ENCODE results near the gene ZNF316. TPM values are rescaled to one million over a fixed set of nuclear protein-coding genes. Genes with fewer than 3 reads are reported as not detected.

The ZNF316 gene
- total RNA-seq, 2 experiments from 2014 or later: 17.7 to 18.8 TPM

- DNase-seq: no peak
- ChIA-PET CTCF (interaction anchor here (1.2 kb wide), 1 partner anchor 105 kb away, joined by 3 read pairs; no protein-coding TSS in a partner anchor), POLR2A (interaction anchor here (0.6 to 1.4 kb wide), 3 partner anchors 15 to 31 kb away, joined by 3 read pairs; partner anchors contain the start of genes INTS15 and ZNF316)
- no peaks in the 10 kb centered on the region for H3K9me3 Mint-ChIP-seq
- TF ChIP-seq, protein P1, sequence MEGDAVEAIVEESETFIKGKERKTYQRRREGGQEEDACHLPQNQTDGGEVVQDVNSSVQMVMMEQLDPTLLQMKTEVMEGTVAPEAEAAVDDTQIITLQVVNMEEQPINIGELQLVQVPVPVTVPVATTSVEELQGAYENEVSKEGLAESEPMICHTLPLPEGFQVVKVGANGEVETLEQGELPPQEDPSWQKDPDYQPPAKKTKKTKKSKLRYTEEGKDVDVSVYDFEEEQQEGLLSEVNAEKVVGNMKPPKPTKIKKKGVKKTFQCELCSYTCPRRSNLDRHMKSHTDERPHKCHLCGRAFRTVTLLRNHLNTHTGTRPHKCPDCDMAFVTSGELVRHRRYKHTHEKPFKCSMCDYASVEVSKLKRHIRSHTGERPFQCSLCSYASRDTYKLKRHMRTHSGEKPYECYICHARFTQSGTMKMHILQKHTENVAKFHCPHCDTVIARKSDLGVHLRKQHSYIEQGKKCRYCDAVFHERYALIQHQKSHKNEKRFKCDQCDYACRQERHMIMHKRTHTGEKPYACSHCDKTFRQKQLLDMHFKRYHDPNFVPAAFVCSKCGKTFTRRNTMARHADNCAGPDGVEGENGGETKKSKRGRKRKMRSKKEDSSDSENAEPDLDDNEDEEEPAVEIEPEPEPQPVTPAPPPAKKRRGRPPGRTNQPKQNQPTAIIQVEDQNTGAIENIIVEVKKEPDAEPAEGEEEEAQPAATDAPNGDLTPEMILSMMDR (IDR thresholded peaks at IDR 0.05): no peak
- no peak overlapping the region for H3K4me3 Mint-ChIP-seq
- no peak overlapping the region for H3K27ac Mint-ChIP-seq
- H3K27me3 Mint-ChIP-seq: no peaks in the 10 kb centered on the region
- H3K36me3 Mint-ChIP-seq (ENCODE audit: low read depth): peaks cover 12% of the 10 kb centered on the region
- peaks cover 39% of the 10 kb centered on the region for H3K4me1 Mint-ChIP-seq (ENCODE audit: low read depth)
- no peak for ATAC-seq
- intact Hi-C loops (cut with micrococcal nuclease): no loop called here
These were observed 15.7 kb upstream of the ZNF316 start for GRCh38 chr7:6621195-6622133.

- H3K4me1 Mint-ChIP-seq (ENCODE audit: low read depth): peaks cover 39% of the 10 kb centered on the region
- ATAC-seq (no peak), DNase-seq (no peak)
- TF ChIP-seq, protein P1 (IDR thresholded peaks at IDR 0.05): no peak
- CTCF ChIA-PET: interaction anchor here (1.2 kb wide), 1 partner anchor 106 kb away, joined by 3 read pairs; no protein-coding TSS in a partner anchor
- no peaks in the 10 kb centered on the region for H3K27me3 Mint-ChIP-seq
- no peak overlapping the region for H3K27ac Mint-ChIP-seq
- peaks cover 12% of the 10 kb centered on the region for H3K36me3 Mint-ChIP-seq (ENCODE audit: low read depth)
- H3K9me3 Mint-ChIP-seq: no peaks in the 10 kb centered on the region
- POLR2A ChIA-PET: interaction anchor here (0.6 to 1.4 kb wide), 3 partner anchors 15 to 32 kb away, joined by 3 read pairs; partner anchors contain the start of genes INTS15 and ZNF316
- intact Hi-C loops (cut with micrococcal nuclease): no loop called here
- no peak overlapping the region for H3K4me3 Mint-ChIP-seq
These were observed 14.9 kb upstream of the ZNF316 start for GRCh38 chr7:6622134-6622710.

DNA sequence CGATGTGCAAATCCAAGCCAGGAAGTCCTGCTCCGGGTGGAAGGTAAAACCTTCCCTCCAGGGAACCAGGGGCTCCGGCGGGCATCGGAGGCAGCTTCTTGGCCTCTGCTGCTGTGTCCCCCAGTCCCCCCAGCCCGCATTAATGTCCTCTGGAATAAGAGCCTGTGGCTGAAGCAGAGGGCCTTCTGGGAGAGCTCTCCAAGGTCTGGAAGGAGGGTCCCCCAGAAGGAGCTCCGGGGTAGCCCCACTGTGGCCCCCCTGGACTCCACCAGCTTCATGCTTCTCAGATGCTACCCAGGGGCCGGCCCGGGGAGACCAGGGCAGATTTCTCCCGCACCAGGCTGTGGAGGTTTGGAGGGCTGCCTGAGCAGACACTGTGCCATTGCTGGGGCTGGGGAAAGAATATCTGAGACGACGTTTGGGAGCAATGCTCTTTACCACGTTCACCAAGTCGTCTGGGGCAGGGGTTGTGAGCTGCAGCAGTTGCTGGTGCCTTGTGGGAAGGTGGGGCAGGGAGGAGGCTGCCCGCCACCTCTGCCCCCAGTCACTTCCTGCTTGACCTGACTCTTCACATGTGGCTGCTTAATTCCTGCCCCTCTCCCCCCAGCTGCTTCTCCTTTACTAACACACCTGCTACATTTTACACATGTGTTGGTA, 13.4 kb upstream of the ZNF316 start:
- H3K4me1 Mint-ChIP-seq (ENCODE audit: low read depth): peaks cover 39% of the 10 kb centered on the region
- DNase-seq (peak; percentile 45), ATAC-seq (peak; percentile 70)
- POLR2A ChIA-PET: interaction anchor here (0.7 to 1.2 kb wide), 2 partner anchors 34 to 167 kb away, joined by 4 to 5 read pairs; partner anchors contain the start of gene INTS15
- H3K36me3 Mint-ChIP-seq (ENCODE audit: low read depth): peaks cover 12% of the 10 kb centered on the region
- peak overlapping the region; percentile 86 for H3K27ac Mint-ChIP-seq
- CTCF ChIA-PET: interaction anchor here (0.9 kb wide), 1 partner anchor 33 kb away, joined by 3 read pairs; no protein-coding TSS in a partner anchor
- peak overlapping the region; percentile 53 for H3K4me3 Mint-ChIP-seq
- no peaks in the 10 kb centered on the region for H3K9me3 Mint-ChIP-seq
- intact Hi-C loops (cut with micrococcal nuclease): no loop called here
- no peaks in the 10 kb centered on the region for H3K27me3 Mint-ChIP-seq
- TF ChIP-seq, protein P1 (IDR thresholded peaks at IDR 0.05): no peak

GRCh38 chr7:6624246-6624611, 12.9 kb upstream of the ZNF316 start:
- Mint-ChIP-seq H3K27ac (peak overlapping the region; percentile 86), H3K4me3 (peak overlapping the region; percentile 53)
- ATAC-seq: no peak

More at GRCh38 chr7:6624246-6624611, 12.9 kb upstream of the ZNF316 start:
- ChIA-PET POLR2A (interaction anchor here (0.7 to 1.2 kb wide), 2 partner anchors 35 to 167 kb away, joined by 4 to 5 read pairs; partner anchors contain the start of gene INTS15), CTCF (no interaction called here)
- no peak for DNase-seq
- Mint-ChIP-seq H3K9me3 (no peaks in the 10 kb centered on the region), H3K4me1 (ENCODE audit: low read depth) (peaks cover 39% of the 10 kb centered on the region), H3K36me3 (ENCODE audit: low read depth) (peaks cover 12% of the 10 kb centered on the region), H3K27me3 (no peaks in the 10 kb centered on the region)
- TF ChIP-seq, protein P1 (IDR thresholded peaks at IDR 0.05): no peak
- intact Hi-C loops (cut with micrococcal nuclease): no loop called here

All from activated CD8-positive, alpha-beta T cell treated with anti-CD3 and anti-CD28 coated beads for 36 hours (primary cell).